K562 (cell line): ENCODE measurements around the gene LRRC3C.

ENCODE experiments used
- ETV6 ChIP-seq, 3 experiments: fragments of 150-350 bp in 1 of 3; sonication (generic) in 1 of 3; formaldehyde crosslinking in 1 of 3; IDR thresholded peaks; 2 replicates each; pipeline versions ENCODE4 v1.6.1 to v1.8.0; 2014 to 2022; ENCODE audit warnings: borderline replicate concordance in 2 of 3, low read depth in 2 of 3, antibody characterized with exemption in 1 of 3, low read length in 1 of 3, mild to moderate bottlenecking in 1 of 3, missing genetic modification reagents in 1 of 3
- FOS ChIP-seq: IDR thresholded peaks from 3 replicates; pipeline ENCODE4 v1.6.1; 2011; ENCODE audit not compliant: insufficient read length; ENCODE audit errors: extremely low read depth
- ZNF24 ChIP-seq: fragments of 450-650 bp; IDR thresholded peaks from 2 replicates; pipeline ENCODE4 v1.6.1; 2016

GRCh38 chr17:39981207-39981741, 53.7 kb downstream of the LRRC3C start:
- TF ChIP-seq ETV6 (IDR thresholded peaks at IDR 0.05; ENCODE audit: borderline replicate concordance in 1 of 2, low read depth in 2 of 2, low read length in 1 of 2) = no peak
- TF ChIP-seq ETV6 (CRISPR knock-in tag; IDR thresholded peaks at IDR 0.05; ENCODE audit: borderline replicate concordance) = no peak; the same call in 1 of the 2 replicates
- TF ChIP-seq FOS = no peak
- TF ChIP-seq ZNF24 = no peak
